Cardiac muscle cell (in vitro differentiated cells and primary cell): ENCODE results near the gene PSMD2. TPM values are rescaled to one million over a fixed set of nuclear protein-coding genes. Genes with fewer than 3 reads are reported as not detected.

Source experiments
- DNase-seq, 2 donors: peaks; one replicate each; pipeline versions ENCODE4 v3.0.0 to v3.0.0-alpha.2; 2010 to 2017; ENCODE audit warnings: low read depth in 1 of 2, low spot score in 1 of 2
- H3K27ac ChIP-seq: fragments of 200-600 bp; sonication (generic); 2 replicates; pipeline ENCODE4 v1.5.1; 2016
- H3K27me3 ChIP-seq: fragments of 200-600 bp; sonication (generic); 2 replicates; pipeline ENCODE4 v1.6.0; 2016; ENCODE audit warnings: control low read depth
- H3K36me3 ChIP-seq: fragments of 200-600 bp; sonication (generic); 2 replicates; pipeline ENCODE4 v1.5.1; 2016; ENCODE audit warnings: control low read depth
- H3K4me1 ChIP-seq: fragments of 200-600 bp; sonication (generic); 2 replicates; pipeline ENCODE4 v1.8.1; 2017; ENCODE audit warnings: low read depth, mild to moderate bottlenecking, mixed run types
- H3K4me3 ChIP-seq: fragments of 200-600 bp; sonication (generic); 2 replicates; pipeline ENCODE4 v1.5.1; 2016; ENCODE audit warnings: mild to moderate bottlenecking
- H3K9me3 ChIP-seq: fragments of 200-600 bp; sonication (generic); 2 replicates; pipeline ENCODE4 v1.5.1; 2017; ENCODE audit warnings: low read depth, mild to moderate bottlenecking, control low read depth
- CTCF ChIP-seq: IDR thresholded peaks from 2 replicates; pipeline ENCODE4 v1.5.1; 2012; ENCODE audit warnings: low read depth, mild to moderate bottlenecking, low read length
- polyA plus RNA-seq: library from polyadenylated mRNA; unstranded; fragments of >200 nt; fragmentation: Nextera tagmentation; extraction: Ambion mirVana; gene quantifications from 2 replicates; pipeline ENCODE4 v1.2.1, GENCODE V29; 2016
- total RNA-seq: library from RNA; depleted of rRNA; stranded (reverse); fragments of >200 nt; gene quantifications from 2 replicates; pipeline ENCODE4 v1.2.3, GENCODE V29; 2016

PSMD2 gene
- total and polyA plus RNA-seq, 2 experiments from 2014 or later = 314 to 464 TPM

DNA sequence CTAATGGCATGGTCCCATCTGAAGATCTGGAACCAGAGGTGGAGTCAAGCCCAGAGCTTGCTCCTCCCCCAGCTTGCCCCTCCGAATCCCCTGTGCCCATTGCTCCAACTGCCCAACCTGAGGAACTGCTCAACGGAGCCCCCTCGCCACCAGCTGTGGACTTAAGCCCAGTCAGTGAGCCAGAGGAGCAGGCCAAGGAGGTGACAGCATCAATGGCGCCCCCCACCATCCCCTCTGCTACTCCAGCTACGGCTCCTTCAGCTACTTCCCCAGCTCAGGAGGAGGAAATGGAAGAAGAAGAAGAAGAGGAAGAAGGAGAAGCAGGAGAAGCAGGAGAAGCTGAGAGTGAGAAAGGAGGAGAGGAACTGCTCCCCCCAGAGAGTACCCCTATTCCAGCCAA, 22.6 kb downstream of the PSMD2 start:
- peaks cover 3% of the 10 kb centered on the region for H3K4me1 ChIP-seq
- no peak overlapping the region for H3K4me3 ChIP-seq
- DNase-seq = no peak
- peaks cover 66% of the 10 kb centered on the region for H3K36me3 ChIP-seq
- H3K9me3 ChIP-seq = no peaks in the 10 kb centered on the region
- no peak overlapping the region for H3K27ac ChIP-seq
- no peaks in the 10 kb centered on the region for H3K27me3 ChIP-seq
- TF ChIP-seq CTCF = no peak

GRCh38 chr3:184322731-184323487, 23.9 kb downstream of the PSMD2 start:
- H3K4me3 ChIP-seq = no peak overlapping the region
- peak in 1 of 2 donors; percentile 44 for DNase-seq
- peaks cover 75% of the 10 kb centered on the region for H3K36me3 ChIP-seq
- no peak for TF ChIP-seq CTCF
- no peaks in the 10 kb centered on the region for H3K9me3 ChIP-seq
- no peak overlapping the region for H3K27ac ChIP-seq
- no peaks in the 10 kb centered on the region for H3K27me3 ChIP-seq
- no peaks in the 10 kb centered on the region for H3K4me1 ChIP-seq

DNA sequence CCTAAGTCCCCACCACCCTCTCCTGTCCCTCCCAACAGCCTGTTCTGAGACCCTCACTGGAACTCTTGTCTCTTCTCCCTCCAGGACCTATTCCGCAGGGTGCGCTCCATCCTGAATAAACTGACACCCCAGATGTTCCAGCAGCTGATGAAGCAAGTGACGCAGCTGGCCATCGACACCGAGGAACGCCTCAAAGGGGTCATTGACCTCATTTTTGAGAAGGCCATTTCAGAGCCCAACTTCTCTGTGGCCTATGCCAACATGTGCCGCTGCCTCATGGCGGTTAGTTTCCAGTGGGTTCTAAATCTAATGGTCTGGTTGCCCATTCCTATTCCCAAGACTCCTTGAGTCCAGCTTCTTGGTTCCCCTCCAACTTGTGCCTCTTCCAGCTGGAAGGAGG, 24.7 kb downstream of the PSMD2 start:
- no peak for TF ChIP-seq CTCF
- Histone ChIP-seq H3K27ac (no peak overlapping the region), H3K27me3 (no peaks in the 10 kb centered on the region), H3K9me3 (no peaks in the 10 kb centered on the region), H3K4me3 (no peak overlapping the region), H3K4me1 (no peaks in the 10 kb centered on the region), H3K36me3 (peaks cover 83% of the 10 kb centered on the region)
- DNase-seq = no peak

DNA sequence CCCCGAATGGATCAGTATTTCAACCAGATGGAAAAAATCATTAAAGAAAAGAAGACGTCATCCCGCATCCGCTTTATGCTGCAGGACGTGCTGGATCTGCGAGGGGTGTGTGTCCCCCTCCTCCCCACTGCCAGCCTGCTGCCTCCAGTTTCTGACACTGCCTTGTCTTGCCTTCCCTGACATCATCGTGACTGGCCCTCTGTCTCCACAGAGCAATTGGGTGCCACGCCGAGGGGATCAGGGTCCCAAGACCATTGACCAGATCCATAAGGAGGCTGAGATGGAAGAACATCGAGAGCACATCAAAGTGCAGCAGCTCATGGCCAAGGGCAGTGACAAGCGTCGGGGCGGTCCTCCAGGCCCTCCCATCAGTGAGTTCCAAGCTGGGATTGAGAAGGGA, 26.2 kb downstream of the PSMD2 start:
- Histone ChIP-seq H3K36me3 (peaks cover 98% of the 10 kb centered on the region), H3K4me1 (no peaks in the 10 kb centered on the region), H3K9me3 (no peaks in the 10 kb centered on the region), H3K27me3 (no peaks in the 10 kb centered on the region), H3K4me3 (no peak overlapping the region), H3K27ac (no peak overlapping the region)
- no peak for TF ChIP-seq CTCF
- no peak for DNase-seq

GRCh38 chr3:184325715-184326369, 26.8 kb downstream of the PSMD2 start:
- no peak for DNase-seq
- TF ChIP-seq CTCF = no peak
- no peaks in the 10 kb centered on the region for H3K4me1 ChIP-seq
- peaks cover 97% of the 10 kb centered on the region for H3K36me3 ChIP-seq
- no peak overlapping the region for H3K27ac ChIP-seq
- H3K4me3 ChIP-seq = no peak overlapping the region
- H3K9me3 ChIP-seq = no peaks in the 10 kb centered on the region
- H3K27me3 ChIP-seq = no peaks in the 10 kb centered on the region
